A673 (cell line): Measurements from ENCODE around the gene ACOT8. TPM values are rescaled to one million over a fixed set of nuclear protein-coding genes. Genes with fewer than 3 reads are reported as not detected.
"Not testable (repeated sequence)": the region's sequence is repeated elsewhere in the genome, so short reads cannot be mapped to it uniquely, and the experiment has no call there.

Source experiments
- BruUV-seq: library from RNA; stranded (reverse); fragments of 400-500 nt; replicated peaks from 2 replicates; lab custom pipeline; 2021; lab: Mats Ljungman, UMichigan
- CTCF ChIA-PET: fragments of 300-600 bp; sonication (Branson Sonifier 250); formaldehyde crosslinking; loops from one replicate; lab custom pipeline; 2022; ENCODE audit warnings: antibody characterized with exemption; lab: Charles Lee
- POLR2A ChIA-PET: fragments of 300-600 bp; sonication (Branson Sonifier 250); formaldehyde crosslinking; loops from one replicate; lab custom pipeline; 2022; ENCODE audit warnings: antibody characterized with exemption; ENCODE audit not compliant: low non-redundant PET; lab: Charles Lee
- DNase-seq: peaks from one replicate; pipeline ENCODE4 v3.0.0-alpha.2; 2015; ENCODE audit warnings: low spot score
- H3K27ac ChIP-seq: fragments of 200-600 bp; sonication (generic); 2 replicates; pipeline ENCODE4 v1.5.1; 2016; ENCODE audit warnings: mixed run types, low read depth, mild to moderate bottlenecking, mixed read lengths, antibody characterized with exemption, low read length; ENCODE audit not compliant: poor library complexity, severe bottlenecking
- H3K27me3 ChIP-seq: fragments of 200-600 bp; sonication (generic); replicated peaks from 2 replicates; pipeline ENCODE4 v1.6.1; 2017; ENCODE audit warnings: mixed run types, low read depth, mild to moderate bottlenecking, mixed read lengths, antibody characterized with exemption, low read length; ENCODE audit not compliant: insufficient read depth, poor library complexity
- H3K36me3 ChIP-seq: fragments of 200-600 bp; sonication (generic); 2 replicates; pipeline ENCODE4 v1.6.1; 2016; ENCODE audit warnings: mixed run types, mild to moderate bottlenecking, mixed read lengths, antibody characterized with exemption, low read length; ENCODE audit not compliant: insufficient read depth, poor library complexity, severe bottlenecking
- H3K4me1 ChIP-seq: fragments of 200-600 bp; sonication (generic); 2 replicates; pipeline ENCODE4 v1.6.1; 2017; ENCODE audit warnings: mixed run types, mild to moderate bottlenecking, mixed read lengths, antibody characterized with exemption, low read length; ENCODE audit not compliant: insufficient read depth, poor library complexity, severe bottlenecking
- H3K4me3 ChIP-seq: fragments of 200-600 bp; sonication (generic); 2 replicates; pipeline ENCODE4 v1.5.1; 2016; ENCODE audit warnings: low read depth, mixed run types, mild to moderate bottlenecking, mixed read lengths, low read length; ENCODE audit not compliant: poor library complexity, severe bottlenecking
- H3K9me3 ChIP-seq: fragments of 200-600 bp; sonication (generic); 2 replicates; pipeline ENCODE4 v1.6.1; 2016; ENCODE audit warnings: mixed run types, low read depth, mild to moderate bottlenecking, mixed read lengths, antibody characterized with exemption, low read length; ENCODE audit not compliant: poor library complexity, severe bottlenecking
- CTCF ChIP-seq: fragments of 300-800, 200-600 bp; sonication (generic); conservative IDR thresholded peaks from 2 replicates; pipeline ENCODE4 v1.5.1; 2017; ENCODE audit warnings: low read depth, mild to moderate bottlenecking, antibody characterized with exemption, low read length, moderate library complexity, mixed read lengths
- EZH2 ChIP-seq: fragments of 200-600 bp; sonication (generic); IDR thresholded peaks from 2 replicates; pipeline ENCODE4 v1.6.1; 2017; ENCODE audit warnings: borderline replicate concordance, low read depth, mild to moderate bottlenecking, mixed read lengths, antibody characterized with exemption, low read length; ENCODE audit not compliant: poor library complexity, severe bottlenecking
- intact Hi-C: fragments of 100-400 bp; cut with micrococcal nuclease; formaldehyde crosslinking; loops from one replicate; pipeline ENCODE4 v1.10.0; 2022; ENCODE audit not compliant: unreplicated experiment
- total RNA-seq: library from RNA; stranded (reverse); gene quantifications from 2 replicates; pipeline ENCODE4 v1.2.3, GENCODE V29; 2021

ACOT8 gene
- total RNA-seq, 1 experiment from 2014 or later = 16.9 TPM

- no TSS peak for BruUV-seq
- Histone ChIP-seq H3K4me3 (no peak overlapping the region), H3K27me3 (no peaks in the 10 kb centered on the region), H3K4me1 (peaks cover 8% of the 10 kb centered on the region), H3K36me3 (peaks cover 73% of the 10 kb centered on the region), H3K27ac (no peak overlapping the region), H3K9me3 (no peaks in the 10 kb centered on the region)
- POLR2A ChIA-PET = no interaction called here
- no peak for TF ChIP-seq EZH2
- TF ChIP-seq CTCF = no peak
- CTCF ChIA-PET = no interaction called here
- DNase-seq = no peak
- intact Hi-C loops = no loop called here
Observed at GRCh38 chr20:45810191-45810970, 46.8 kb downstream of the ACOT8 start.

DNA sequence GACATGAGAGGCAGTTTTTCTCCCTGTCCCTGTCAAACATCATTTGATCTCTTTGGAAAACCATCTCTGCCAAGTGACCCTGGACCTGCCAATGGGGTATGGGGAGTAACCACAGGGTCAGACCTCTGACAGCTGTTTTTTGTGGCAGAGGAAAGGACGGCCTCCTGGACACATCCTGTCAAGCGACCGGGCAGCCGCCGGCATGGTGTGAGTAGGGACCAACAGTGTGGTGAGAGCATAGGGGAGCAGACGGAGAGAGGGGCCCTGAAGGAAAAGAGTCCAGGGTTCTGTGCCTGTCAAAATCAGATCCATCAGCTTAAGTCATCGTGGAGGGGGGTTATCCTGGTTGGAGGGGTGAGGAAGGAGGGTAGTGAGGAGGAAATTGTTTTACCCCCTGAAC lies 55.3 kb downstream of the ACOT8 start:
- POLR2A ChIA-PET = no interaction called here
- CTCF ChIA-PET = no interaction called here
- TF ChIP-seq EZH2 = no peak
- no peak for TF ChIP-seq CTCF
- BruUV-seq = no TSS peak
- no peaks in the 10 kb centered on the region for H3K27me3 ChIP-seq
- no peak overlapping the region for H3K4me3 ChIP-seq
- no peaks in the 10 kb centered on the region for H3K9me3 ChIP-seq
- H3K36me3 ChIP-seq = peaks cover 31% of the 10 kb centered on the region
- DNase-seq = no peak
- H3K4me1 ChIP-seq = no peaks in the 10 kb centered on the region
- intact Hi-C loops = no loop called here
- no peak overlapping the region for H3K27ac ChIP-seq

DNA sequence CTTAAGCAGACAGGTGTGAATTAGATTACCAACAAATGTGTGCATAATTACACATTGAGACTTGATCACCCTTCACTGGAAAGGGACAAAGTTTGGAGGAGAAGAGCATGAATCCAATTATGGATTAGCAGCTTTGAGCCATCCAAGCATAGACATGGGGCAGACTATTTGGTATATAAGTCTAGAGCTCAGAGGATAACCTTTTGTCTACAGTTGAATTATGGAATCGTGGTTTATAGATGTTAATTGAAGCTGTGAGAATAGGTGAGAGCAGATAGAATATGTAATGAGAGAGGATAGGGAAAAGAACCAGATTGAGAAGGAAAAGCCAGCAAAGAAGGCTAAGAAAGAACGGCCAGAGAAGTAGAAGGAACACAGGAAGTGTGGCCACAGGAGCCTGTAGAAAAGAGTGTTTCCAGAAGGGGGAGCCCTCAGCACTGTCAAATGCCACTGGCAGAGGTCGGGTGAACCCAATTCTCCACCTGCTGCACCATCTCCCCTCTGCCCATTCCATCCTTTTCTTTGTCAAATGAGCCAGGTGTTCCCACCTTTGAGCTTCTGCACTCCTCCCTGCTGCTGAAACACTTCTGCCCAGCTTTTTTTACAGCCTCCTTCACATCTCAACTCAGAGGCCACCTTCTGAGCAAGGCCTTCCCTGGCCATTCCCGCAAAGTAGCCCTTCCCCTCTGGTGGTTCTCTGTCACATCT lies 58.1 kb downstream of the ACOT8 start:
- CTCF ChIA-PET = interaction anchor here (0.5 to 0.9 kb wide), 3 partner anchors 19 to 163 kb away, joined by 3 to 6 read pairs (median 3); no protein-coding TSS in a partner anchor
- no peak for TF ChIP-seq EZH2
- peak; percentile 69 for TF ChIP-seq CTCF
- Histone ChIP-seq H3K9me3 (no peaks in the 10 kb centered on the region), H3K27me3 (no peaks in the 10 kb centered on the region), H3K36me3 (peaks cover 31% of the 10 kb centered on the region), H3K4me3 (no peak overlapping the region), H3K27ac (no peak overlapping the region), H3K4me1 (no peaks in the 10 kb centered on the region)
- peak; percentile 58 for DNase-seq
- BruUV-seq = no TSS peak
- intact Hi-C loops = loop anchor here (5.0 kb wide), 1 partner anchor 163 kb away; no protein-coding TSS in a partner anchor
- POLR2A ChIA-PET = no interaction called here

- intact Hi-C loops = loop anchor here (5.0 kb wide), 1 partner anchor 164 kb away; no protein-coding TSS in a partner anchor
- POLR2A ChIA-PET, H3K27me3 ChIP-seq, H3K4me1 ChIP-seq, BruUV-seq, H3K4me3 ChIP-seq, H3K27ac ChIP-seq, CTCF ChIA-PET, DNase-seq, H3K9me3 ChIP-seq: not testable (repeated sequence)
- H3K36me3 ChIP-seq = peaks cover 37% of the 10 kb centered on the region
Observed at GRCh38 chr20:45797955-45798354, 59.2 kb downstream of the ACOT8 start.

DNA sequence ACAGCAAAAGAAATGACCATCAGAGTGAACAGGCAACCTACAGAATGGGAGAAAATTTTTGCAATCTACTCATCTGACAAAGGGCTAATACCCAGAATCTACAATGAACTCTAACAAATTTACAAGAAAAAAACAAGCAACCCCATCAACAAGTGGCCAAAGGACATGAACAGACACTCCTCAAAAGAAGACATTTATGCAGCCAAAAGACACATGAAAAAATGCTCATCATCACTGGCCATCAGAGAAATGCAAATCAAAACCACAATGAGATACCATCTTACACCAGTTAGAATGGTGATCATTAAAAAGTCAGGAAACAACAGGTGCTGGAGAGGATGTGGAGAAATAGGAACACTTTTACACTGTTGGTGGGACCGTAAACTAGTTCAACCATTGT lies 59.7 kb downstream of the ACOT8 start:
- intact Hi-C loops = loop anchor here (5.0 kb wide), 1 partner anchor 165 kb away; no protein-coding TSS in a partner anchor
- H3K9me3 ChIP-seq, H3K27me3 ChIP-seq, DNase-seq, H3K4me1 ChIP-seq, BruUV-seq, H3K4me3 ChIP-seq, H3K27ac ChIP-seq, POLR2A ChIA-PET, CTCF ChIA-PET: not testable (repeated sequence)
- H3K36me3 ChIP-seq = peaks cover 35% of the 10 kb centered on the region
